Measurements from ENCODE around the gene SLC47A2.

SLC47A2 gene

GRCh38 chr17:19703106-19703827 lies 13.1 kb downstream of the SLC47A2 start:
- TF ChIP-seq SIN3A (IDR thresholded peaks at IDR 0.05; ENCODE audit: borderline replicate concordance, insufficient read depth, low read length) (no peak), FOXP2 (optimal IDR thresholded peaks at IDR 0.05; ENCODE audit: borderline replicate concordance, extremely low read depth, extremely low read length, insufficient read depth) (no peak), REST (IDR thresholded peaks at IDR 0.05; ENCODE audit: insufficient read depth in 1 of 2, low read depth in 2 of 2, low read length in 2 of 2) (no peak), TAF1 (IDR thresholded peaks at IDR 0.05; ENCODE audit: borderline replicate concordance, insufficient read depth, low read length) (no peak), POLR2AphosphoS5 (IDR thresholded peaks at IDR 0.05; ENCODE audit: low read depth, low read length) (no peak)

GRCh38 chr17:19702217-19702641 lies 14.2 kb downstream of the SLC47A2 start:
- TF ChIP-seq FOXP2 (optimal IDR thresholded peaks at IDR 0.05; ENCODE audit: borderline replicate concordance, extremely low read depth, extremely low read length, insufficient read depth) (no peak), POLR2AphosphoS5 (IDR thresholded peaks at IDR 0.05; ENCODE audit: low read depth, low read length) (no peak), SIN3A (IDR thresholded peaks at IDR 0.05; ENCODE audit: borderline replicate concordance, insufficient read depth, low read length) (no peak), TAF1 (IDR thresholded peaks at IDR 0.05; ENCODE audit: borderline replicate concordance, insufficient read depth, low read length) (no peak), REST (IDR thresholded peaks at IDR 0.05; ENCODE audit: insufficient read depth in 1 of 2, low read depth in 2 of 2, low read length in 2 of 2) (no peak)

DNA sequence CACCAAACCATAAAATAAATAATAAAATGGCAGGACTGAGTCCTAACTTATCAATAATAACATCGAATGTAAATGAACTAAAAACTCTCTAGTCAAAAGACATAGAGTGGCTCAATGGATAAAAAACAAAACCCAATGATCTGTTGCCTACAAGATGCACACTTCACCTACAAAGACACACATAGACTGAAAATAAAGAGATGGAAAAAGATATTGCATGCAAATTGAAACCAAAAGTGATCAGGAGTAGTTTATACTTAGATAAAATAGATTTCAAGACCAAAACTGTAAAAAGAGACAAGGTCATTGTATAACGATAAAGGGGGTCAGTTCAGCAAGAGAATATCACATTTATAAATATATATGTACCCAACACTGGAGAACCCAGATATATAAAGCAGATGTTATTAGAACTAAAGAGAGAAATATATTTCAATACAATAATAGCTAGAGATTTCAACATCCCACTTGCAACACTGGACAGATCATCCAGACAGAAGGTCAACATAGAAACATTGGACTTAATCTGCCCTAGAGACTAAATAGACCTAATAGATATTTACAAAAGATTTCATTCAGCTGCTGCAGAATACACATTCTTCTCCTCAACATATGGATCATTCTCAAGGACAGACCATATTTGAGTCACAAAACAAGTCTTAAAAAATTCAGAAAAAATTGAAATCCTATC lies 29.8 kb downstream of the SLC47A2 start:
- TF ChIP-seq FOXP2 (optimal IDR thresholded peaks at IDR 0.05; ENCODE audit: borderline replicate concordance, extremely low read depth, extremely low read length, insufficient read depth) (no peak), REST (IDR thresholded peaks at IDR 0.05; ENCODE audit: insufficient read depth in 1 of 2, low read depth in 2 of 2, low read length in 2 of 2) (no peak), TAF1 (IDR thresholded peaks at IDR 0.05; ENCODE audit: borderline replicate concordance, insufficient read depth, low read length) (no peak), POLR2AphosphoS5 (IDR thresholded peaks at IDR 0.05; ENCODE audit: low read depth, low read length) (no peak), SIN3A (IDR thresholded peaks at IDR 0.05; ENCODE audit: borderline replicate concordance, insufficient read depth, low read length) (no peak)

GRCh38 chr17:19683117-19683516 lies 33.3 kb downstream of the SLC47A2 start:
- TF ChIP-seq REST (IDR thresholded peaks at IDR 0.05; ENCODE audit: insufficient read depth in 1 of 2, low read depth in 2 of 2, low read length in 2 of 2), result no peak
- TF ChIP-seq TAF1 (IDR thresholded peaks at IDR 0.05; ENCODE audit: borderline replicate concordance, insufficient read depth, low read length), result no peak
- no peak for TF ChIP-seq POLR2AphosphoS5 (IDR thresholded peaks at IDR 0.05; ENCODE audit: low read depth, low read length)
- no peak for TF ChIP-seq FOXP2 (optimal IDR thresholded peaks at IDR 0.05; ENCODE audit: borderline replicate concordance, extremely low read depth, extremely low read length, insufficient read depth)
- TF ChIP-seq SIN3A (IDR thresholded peaks at IDR 0.05; ENCODE audit: borderline replicate concordance, insufficient read depth, low read length), result no peak

Data from PFSK-1 (cell line).